IMR-90 (cell line): ENCODE measurements around the gene ATP5PO. TPM values are rescaled to one million over a fixed set of nuclear protein-coding genes. Genes with fewer than 3 reads are reported as not detected.

Source experiments
- ATAC-seq: fragments of 200-7000 bp; cut with Tn5 transposase; 2 replicates; pipeline ENCODE4 v1.9.1; 2020; ENCODE audit warnings: low read depth, mild to moderate bottlenecking, moderate library complexity
- BruUV-seq: library from RNA; stranded (reverse); fragments of 400-500 nt; replicated peaks from 2 replicates; lab custom pipeline; 2021; lab: Mats Ljungman, UMichigan
- CTCF ChIA-PET: fragments of 300-600 bp; formaldehyde crosslinking; extraction: SDS; loops from one replicate; lab custom pipeline; 2021; ENCODE audit warnings: antibody characterized with exemption; lab: Yijun Ruan, JAX
- POLR2A ChIA-PET: fragments of 300-600 bp; sonication (Branson Sonifier 250); formaldehyde crosslinking; loops from one replicate; lab custom pipeline; 2022; ENCODE audit warnings: antibody characterized with exemption; ENCODE audit not compliant: unreplicated experiment; lab: Charles Lee
- DNase-seq: peaks from one replicate; pipeline ENCODE4 v3.0.0; 2013
- H2AFZ ChIP-seq: replicated peaks from 2 replicates; pipeline ENCODE3; 2013; ENCODE audit warnings: low read length, mild to moderate bottlenecking; ENCODE audit not compliant: poor library complexity
- H2AK5ac ChIP-seq: 2 replicates; pipeline ENCODE4 v1.6.1; 2013; ENCODE audit warnings: low read depth, low read length, inconsistent platforms
- H2AK9ac ChIP-seq: replicated peaks from 2 replicates; pipeline ENCODE3; 2013; ENCODE audit warnings: mild to moderate bottlenecking, low read depth, low read length, moderate library complexity; ENCODE audit not compliant: poor library complexity
- H2BK120ac ChIP-seq: 2 replicates; pipeline ENCODE4 v1.6.1; 2013; ENCODE audit warnings: low read depth, low read length, inconsistent platforms
- H2BK15ac ChIP-seq: 3 replicates; pipeline ENCODE4 v1.6.1; 2013; ENCODE audit warnings: low read depth, low read length, inconsistent platforms
- H2BK20ac ChIP-seq: 2 replicates; pipeline ENCODE4 v1.6.1; 2013; ENCODE audit warnings: low read depth, mild to moderate bottlenecking, inconsistent platforms, low read length, moderate library complexity
- H2BK5ac ChIP-seq: 2 replicates; pipeline ENCODE4 v1.6.1; 2013; ENCODE audit warnings: mild to moderate bottlenecking, low read depth, low read length, inconsistent platforms; ENCODE audit not compliant: poor library complexity, severe bottlenecking
- H3K14ac ChIP-seq: replicated peaks from 2 replicates; pipeline ENCODE4 v1.6.1; 2013; ENCODE audit warnings: low read depth, low read length, inconsistent platforms
- H3K18ac ChIP-seq: 2 replicates; pipeline ENCODE4 v1.6.1; 2013; ENCODE audit warnings: low read depth, low read length, control low read depth
- H3K23ac ChIP-seq: 2 replicates; pipeline ENCODE4 v1.6.1; 2013; ENCODE audit warnings: low read depth, low read length, inconsistent platforms
- H3K27ac ChIP-seq: 2 replicates; pipeline ENCODE4 v1.5.1; 2013; ENCODE audit warnings: mild to moderate bottlenecking, control low read depth, low read length; ENCODE audit not compliant: insufficient read depth
- H3K27me3 ChIP-seq: 2 replicates; pipeline ENCODE4 v1.6.1; 2013; ENCODE audit warnings: low read length; ENCODE audit not compliant: control insufficient read depth, insufficient read depth
- H3K36me3 ChIP-seq: 2 replicates; pipeline ENCODE4 v1.6.1; 2013; ENCODE audit warnings: low read length, mixed read lengths; ENCODE audit not compliant: control insufficient read depth, insufficient read depth
- H3K4ac ChIP-seq: 2 replicates; pipeline ENCODE4 v1.6.1; 2013; ENCODE audit warnings: low read depth, low read length, inconsistent platforms
- H3K4me1 ChIP-seq: 2 replicates; pipeline ENCODE4 v1.6.1; 2013; ENCODE audit warnings: low read length, mixed read lengths; ENCODE audit not compliant: control insufficient read depth, insufficient read depth
- H3K4me2 ChIP-seq: 2 replicates; pipeline ENCODE4 v1.6.1; 2013; ENCODE audit warnings: low read depth, mild to moderate bottlenecking, control low read depth, low read length, moderate library complexity
- H3K4me3 ChIP-seq: 2 replicates; pipeline ENCODE4 v1.5.1; 2013; ENCODE audit warnings: low read depth, mild to moderate bottlenecking, control low read depth, low read length, moderate library complexity; ENCODE audit not compliant: insufficient read depth
- H3K56ac ChIP-seq: 2 replicates; pipeline ENCODE4 v1.6.1; 2013; ENCODE audit warnings: low read length, inconsistent platforms; ENCODE audit not compliant: insufficient read depth; ENCODE audit errors: extremely low read depth
- H3K79me1 ChIP-seq, 2 experiments: 2 replicates each; pipeline ENCODE4 v1.6.1; 2013; ENCODE audit warnings: low read length in 2 of 2, inconsistent platforms in 1 of 2, low read depth in 1 of 2
- H3K9ac ChIP-seq: 2 replicates; pipeline ENCODE4 v1.6.1; 2013; ENCODE audit warnings: low read depth, low read length, control low read depth
- H3K9me1 ChIP-seq: 2 replicates; pipeline ENCODE4 v1.6.1; 2013; ENCODE audit warnings: low read length, inconsistent platforms; ENCODE audit not compliant: insufficient read depth
- H3K9me3 ChIP-seq: 2 replicates; pipeline ENCODE4 v1.6.1; 2013; ENCODE audit warnings: low read length; ENCODE audit not compliant: control insufficient read depth, insufficient read depth
- H4K20me1 ChIP-seq: 2 replicates; pipeline ENCODE4 v1.6.1; 2013; ENCODE audit warnings: low read length, inconsistent platforms; ENCODE audit not compliant: insufficient read depth
- H4K5ac ChIP-seq: 2 replicates; pipeline ENCODE4 v1.6.1; 2013; ENCODE audit warnings: mild to moderate bottlenecking, low read depth, low read length, control low read depth
- H4K8ac ChIP-seq, 2 experiments: 2 replicates each; pipeline ENCODE4 v1.6.1; 2013; ENCODE audit warnings: low read depth in 2 of 2, low read length in 2 of 2, control low read depth in 1 of 2, inconsistent platforms in 1 of 2
- H4K91ac ChIP-seq: 2 replicates; pipeline ENCODE4 v1.6.1; 2013; ENCODE audit warnings: low read depth, low read length, inconsistent platforms; ENCODE audit not compliant: insufficient read depth
- BHLHE40 ChIP-seq: fragments of 150-350 bp; IDR thresholded peaks from 2 replicates; pipeline ENCODE4 v1.6.1; 2016; ENCODE audit warnings: mild to moderate bottlenecking, low read depth, low read length
- CEBPB ChIP-seq: IDR thresholded peaks from 2 replicates; pipeline ENCODE4 v1.6.1; 2012; ENCODE audit warnings: low read depth, low read length, improper control_type of control experiment
- CHD1 ChIP-seq: IDR thresholded peaks from 2 replicates; pipeline ENCODE4 v1.6.1; 2012; ENCODE audit warnings: low read depth, low read length, improper control_type of control experiment
- FOS ChIP-seq: fragments of 150-350 bp; IDR thresholded peaks from 2 replicates; pipeline ENCODE4 v1.6.1; 2016; ENCODE audit warnings: low read depth, low read length
- MAFK ChIP-seq: IDR thresholded peaks from 2 replicates; pipeline ENCODE4 v1.6.1; 2012; ENCODE audit warnings: low read depth, low read length, improper control_type of control experiment
- MAZ ChIP-seq: IDR thresholded peaks from 2 replicates; pipeline ENCODE4 v1.6.1; 2012; ENCODE audit warnings: low read depth, mild to moderate bottlenecking, low read length, improper control_type of control experiment, moderate library complexity, borderline replicate concordance
- MXI1 ChIP-seq: IDR thresholded peaks from 2 replicates; pipeline ENCODE4 v1.6.1; 2012; ENCODE audit warnings: low read depth, mild to moderate bottlenecking, low read length, moderate library complexity, borderline replicate concordance
- NFE2L2 ChIP-seq: fragments of 150-350 bp; IDR thresholded peaks from 2 replicates; pipeline ENCODE4 v1.6.1; 2016; ENCODE audit warnings: low read depth, mild to moderate bottlenecking, low read length
- POLR2A ChIP-seq: IDR thresholded peaks from 2 replicates; pipeline ENCODE4 v1.6.1; 2012; ENCODE audit warnings: mild to moderate bottlenecking, low read depth, low read length
- RAD21 ChIP-seq: IDR thresholded peaks from 2 replicates; pipeline ENCODE4 v1.6.1; 2012; ENCODE audit warnings: low read length, improper control_type of control experiment
- RCOR1 ChIP-seq: IDR thresholded peaks from 2 replicates; pipeline ENCODE4 v1.6.1; 2012; ENCODE audit warnings: mild to moderate bottlenecking, low read length, improper control_type of control experiment; ENCODE audit not compliant: insufficient replicate concordance
- RFX5 ChIP-seq: IDR thresholded peaks from 2 replicates; pipeline ENCODE4 v1.8.0; 2012; ENCODE audit warnings: low read depth, mild to moderate bottlenecking, low read length, moderate library complexity
- SMC3 ChIP-seq: fragments of 150-350 bp; IDR thresholded peaks from 2 replicates; pipeline ENCODE4 v1.6.1; 2016; ENCODE audit warnings: low read depth, mild to moderate bottlenecking, antibody characterized with exemption, low read length, moderate library complexity
- dilution Hi-C: fragments of 300-500 bp; cut with HindIII; formaldehyde crosslinking; loops from one replicate; pipeline ENCODE4 v1.14.3; 2018; ENCODE audit warnings: low sequenced_read_pairs; ENCODE audit not compliant: unreplicated experiment
- in situ Hi-C: fragments of 300-500 bp; cut with MboI; formaldehyde crosslinking; loops from 3 replicates; pipeline ENCODE4 v1.14.3; 2019; ENCODE audit warnings: low sequenced_read_pairs, inconsistent platforms, mixed read lengths
- intact Hi-C: fragments of 100-400 bp; cut with micrococcal nuclease; formaldehyde crosslinking; loops from 2 replicates; pipeline ENCODE4 v1.10.0; 2022
- polyA plus RNA-seq, 3 experiments: library from polyadenylated mRNA; depleted of rRNA; stranded (reverse); fragments of >200 nt; gene quantifications; 2 replicates each; pipeline ENCODE4 v1.2.3, GENCODE V29; 2012; ENCODE audit warnings: low replicate concordance in 1 of 3
- total RNA-seq: library from RNA; depleted of rRNA; stranded (reverse); fragments of >200 nt; gene quantifications from 2 replicates; pipeline ENCODE4 v1.2.3, GENCODE V29; 2012
- TF ChIP-seq, protein P1 (sequence below): fragments of 150-350 bp; IDR thresholded peaks from 2 replicates; pipeline ENCODE4 v1.6.1; 2016; ENCODE audit warnings: low read depth, mild to moderate bottlenecking, low read length, moderate library complexity, borderline replicate concordance
- TF ChIP-seq, protein P2 (sequence below): conservative IDR thresholded peaks from 2 replicates; pipeline ENCODE4 v1.5.1; 2012; ENCODE audit warnings: mild to moderate bottlenecking, low read depth, low read length, improper control_type of control experiment
- TF ChIP-seq, protein P3 (sequence below): fragments of 150-350 bp; IDR thresholded peaks from 2 replicates; pipeline ENCODE4 v1.6.1; 2017; ENCODE audit warnings: mild to moderate bottlenecking, antibody characterized with exemption, low read length, low read depth

ATP5PO gene
- total and polyA plus RNA-seq, 2 of the 4 experiments (the other 2 are of a cell fraction) = 237 to 250 TPM

DNA sequence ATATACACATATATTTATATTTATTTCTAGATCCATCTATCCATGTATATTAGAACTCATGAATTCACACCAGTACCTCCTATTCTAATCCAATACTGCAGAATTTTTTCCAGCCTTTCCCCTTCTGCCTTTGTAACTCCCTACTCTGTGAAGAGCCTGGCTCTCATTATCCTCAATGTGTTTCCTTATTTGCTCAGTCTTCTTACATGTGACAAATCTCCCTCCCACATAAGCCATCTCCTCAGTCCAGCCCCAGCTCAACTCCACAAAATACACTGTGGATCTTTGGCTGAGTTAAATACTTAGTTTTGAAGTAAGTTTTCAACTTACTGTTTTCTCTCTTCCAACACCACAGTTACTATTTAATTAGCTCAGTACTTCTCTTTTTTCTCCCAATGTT is 45.7 kb downstream of the ATP5PO start:
- Histone ChIP-seq H3K9ac (no peak overlapping the region), H2BK20ac (no peak overlapping the region), H3K23ac (no peak overlapping the region), H2AK9ac (no peak overlapping the region), H2AFZ (no peak overlapping the region), H3K9me1 (no peaks in the 10 kb centered on the region; the same call in 1 of the 2 replicates), H4K8ac (no peak overlapping the region), H2BK120ac (no peak overlapping the region), H3K56ac (no peak overlapping the region), H3K4me2 (no peak overlapping the region), H4K91ac (no peak overlapping the region), H3K4ac (no peak overlapping the region), H3K9me3 (no peaks in the 10 kb centered on the region), H3K4me1 (peaks cover 2% of the 10 kb centered on the region; the same call in 1 of the 2 replicates), H4K20me1 (no peaks in the 10 kb centered on the region), H3K18ac (no peak overlapping the region), H3K36me3 (no peaks in the 10 kb centered on the region), H3K27me3 (peaks cover 2% of the 10 kb centered on the region; the same call in 1 of the 2 replicates), H4K5ac (no peak overlapping the region), H3K14ac (no peak overlapping the region), H2BK5ac (no peak overlapping the region), H3K79me1 (no peaks in the 10 kb centered on the region), H2BK15ac (no peak overlapping the region), H3K4me3 (no peak overlapping the region), H3K27ac (no peak overlapping the region), H2AK5ac (no peak overlapping the region)
- dilution Hi-C loops = no loop called here
- no peak for TF ChIP-seq RFX5
- no peak for TF ChIP-seq RAD21
- no peak for TF ChIP-seq MAZ
- no peak for TF ChIP-seq FOS
- TF ChIP-seq, protein P1, sequence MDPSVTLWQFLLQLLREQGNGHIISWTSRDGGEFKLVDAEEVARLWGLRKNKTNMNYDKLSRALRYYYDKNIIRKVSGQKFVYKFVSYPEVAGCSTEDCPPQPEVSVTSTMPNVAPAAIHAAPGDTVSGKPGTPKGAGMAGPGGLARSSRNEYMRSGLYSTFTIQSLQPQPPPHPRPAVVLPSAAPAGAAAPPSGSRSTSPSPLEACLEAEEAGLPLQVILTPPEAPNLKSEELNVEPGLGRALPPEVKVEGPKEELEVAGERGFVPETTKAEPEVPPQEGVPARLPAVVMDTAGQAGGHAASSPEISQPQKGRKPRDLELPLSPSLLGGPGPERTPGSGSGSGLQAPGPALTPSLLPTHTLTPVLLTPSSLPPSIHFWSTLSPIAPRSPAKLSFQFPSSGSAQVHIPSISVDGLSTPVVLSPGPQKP = no peak
- TF ChIP-seq, protein P2, sequence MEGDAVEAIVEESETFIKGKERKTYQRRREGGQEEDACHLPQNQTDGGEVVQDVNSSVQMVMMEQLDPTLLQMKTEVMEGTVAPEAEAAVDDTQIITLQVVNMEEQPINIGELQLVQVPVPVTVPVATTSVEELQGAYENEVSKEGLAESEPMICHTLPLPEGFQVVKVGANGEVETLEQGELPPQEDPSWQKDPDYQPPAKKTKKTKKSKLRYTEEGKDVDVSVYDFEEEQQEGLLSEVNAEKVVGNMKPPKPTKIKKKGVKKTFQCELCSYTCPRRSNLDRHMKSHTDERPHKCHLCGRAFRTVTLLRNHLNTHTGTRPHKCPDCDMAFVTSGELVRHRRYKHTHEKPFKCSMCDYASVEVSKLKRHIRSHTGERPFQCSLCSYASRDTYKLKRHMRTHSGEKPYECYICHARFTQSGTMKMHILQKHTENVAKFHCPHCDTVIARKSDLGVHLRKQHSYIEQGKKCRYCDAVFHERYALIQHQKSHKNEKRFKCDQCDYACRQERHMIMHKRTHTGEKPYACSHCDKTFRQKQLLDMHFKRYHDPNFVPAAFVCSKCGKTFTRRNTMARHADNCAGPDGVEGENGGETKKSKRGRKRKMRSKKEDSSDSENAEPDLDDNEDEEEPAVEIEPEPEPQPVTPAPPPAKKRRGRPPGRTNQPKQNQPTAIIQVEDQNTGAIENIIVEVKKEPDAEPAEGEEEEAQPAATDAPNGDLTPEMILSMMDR = no peak
- TF ChIP-seq, protein P3, sequence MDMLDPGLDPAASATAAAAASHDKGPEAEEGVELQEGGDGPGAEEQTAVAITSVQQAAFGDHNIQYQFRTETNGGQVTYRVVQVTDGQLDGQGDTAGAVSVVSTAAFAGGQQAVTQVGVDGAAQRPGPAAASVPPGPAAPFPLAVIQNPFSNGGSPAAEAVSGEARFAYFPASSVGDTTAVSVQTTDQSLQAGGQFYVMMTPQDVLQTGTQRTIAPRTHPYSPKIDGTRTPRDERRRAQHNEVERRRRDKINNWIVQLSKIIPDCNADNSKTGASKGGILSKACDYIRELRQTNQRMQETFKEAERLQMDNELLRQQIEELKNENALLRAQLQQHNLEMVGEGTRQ = no peak
- no peak for TF ChIP-seq SMC3
- TF ChIP-seq POLR2A = no peak
- no peak for TF ChIP-seq BHLHE40
- TF ChIP-seq CHD1 = no peak
- no peak for TF ChIP-seq NFE2L2
- TF ChIP-seq RCOR1 = no peak
- no peak for TF ChIP-seq MAFK
- no peak for TF ChIP-seq MXI1
- TF ChIP-seq CEBPB = no peak
- DNase-seq (no peak), ATAC-seq (no peak)
- POLR2A ChIA-PET = no interaction called here
- intact Hi-C loops = no loop called here
- CTCF ChIA-PET = no interaction called here
- in situ Hi-C loops = no loop called here
- BruUV-seq = no TSS peak
